Tibial nerve (tissue), 4 donors: Measurements from ENCODE around the gene CYP27C1. TPM values are rescaled to one million over a fixed set of nuclear protein-coding genes. Genes with fewer than 3 reads are reported as not detected.

ENCODE experiments used
- DNase-seq, 2 donors: peaks; one replicate each; pipeline ENCODE4 v3.0.0-alpha.2; 2019; ENCODE audit warnings: low spot score in 2 of 2
- H3K27ac ChIP-seq, 4 donors: fragments of 200-600 bp; sonication (generic) in 3 of 4; one replicate each; pipeline ENCODE4 v1.5.1; 2017 to 2019; ENCODE audit warnings: mild to moderate bottlenecking in 1 of 4
- H3K27me3 ChIP-seq, 2 donors: fragments of 200-600 bp; sonication (generic) in 1 of 2; one replicate each; pipeline versions ENCODE4 v1.5.1 to v1.6.0; 2017 to 2019
- H3K36me3 ChIP-seq, 3 donors: fragments of 200-600 bp; sonication (generic); one replicate each; pipeline ENCODE4 v1.5.1; 2018 to 2019
- H3K4me1 ChIP-seq, 4 donors: fragments of 200-600 bp; sonication (generic) in 3 of 4; one replicate each; pipeline ENCODE4 v1.5.1; 2017 to 2019
- H3K4me3 ChIP-seq, 4 donors: fragments of 200-600 bp; sonication (generic) in 3 of 4; one replicate each; pipeline ENCODE4 v1.5.1; 2017 to 2019; ENCODE audit warnings: mild to moderate bottlenecking in 1 of 4, moderate library complexity in 1 of 4
- H3K9me3 ChIP-seq, 4 donors: fragments of 200-600 bp; sonication (generic) in 3 of 4; one replicate each; pipeline ENCODE4 v1.5.1; 2017 to 2019
- EP300 ChIP-seq, 2 donors: sonication (generic); formaldehyde crosslinking; IDR thresholded peaks; one replicate each; pipeline ENCODE4 v1.6.1; 2017; ENCODE audit warnings: antibody characterized with exemption in 2 of 2, mild to moderate bottlenecking in 1 of 2
- POLR2A ChIP-seq, 2 donors: fragments of 450-650 bp; IDR thresholded peaks; one replicate each; pipeline ENCODE4 v1.6.1; 2017; ENCODE audit warnings: antibody characterized with exemption in 2 of 2, mild to moderate bottlenecking in 2 of 2, moderate library complexity in 2 of 2
- WGBS, 2 donors: methylation state at CpG; one replicate each; pipeline ENCODE4 v1.1.5; 2018; 5-methylcytosine and 5-hydroxymethylcytosine counted together
- total RNA-seq, 4 donors: library from RNA; depleted of rRNA; stranded (reverse); fragments of >200 nt; gene quantifications; one replicate each; pipeline ENCODE4 v1.1.0, GENCODE V29; 2016
- TF ChIP-seq, protein P1 (sequence below), 5 experiments: fragments of 200-600 bp in 3 of 5; fragments of 450-650 bp in 2 of 5; sonication (generic) in 3 of 5; IDR thresholded peaks; one replicate each; pipeline ENCODE4 v1.5.1; 2016 to 2019; ENCODE audit warnings: antibody characterized with exemption in 5 of 5, mild to moderate bottlenecking in 3 of 5, moderate library complexity in 2 of 5

Gene CYP27C1
- total RNA-seq, 4 donors from 2014 or later, result 0.42 to 1.2 (median 0.73) TPM

DNA sequence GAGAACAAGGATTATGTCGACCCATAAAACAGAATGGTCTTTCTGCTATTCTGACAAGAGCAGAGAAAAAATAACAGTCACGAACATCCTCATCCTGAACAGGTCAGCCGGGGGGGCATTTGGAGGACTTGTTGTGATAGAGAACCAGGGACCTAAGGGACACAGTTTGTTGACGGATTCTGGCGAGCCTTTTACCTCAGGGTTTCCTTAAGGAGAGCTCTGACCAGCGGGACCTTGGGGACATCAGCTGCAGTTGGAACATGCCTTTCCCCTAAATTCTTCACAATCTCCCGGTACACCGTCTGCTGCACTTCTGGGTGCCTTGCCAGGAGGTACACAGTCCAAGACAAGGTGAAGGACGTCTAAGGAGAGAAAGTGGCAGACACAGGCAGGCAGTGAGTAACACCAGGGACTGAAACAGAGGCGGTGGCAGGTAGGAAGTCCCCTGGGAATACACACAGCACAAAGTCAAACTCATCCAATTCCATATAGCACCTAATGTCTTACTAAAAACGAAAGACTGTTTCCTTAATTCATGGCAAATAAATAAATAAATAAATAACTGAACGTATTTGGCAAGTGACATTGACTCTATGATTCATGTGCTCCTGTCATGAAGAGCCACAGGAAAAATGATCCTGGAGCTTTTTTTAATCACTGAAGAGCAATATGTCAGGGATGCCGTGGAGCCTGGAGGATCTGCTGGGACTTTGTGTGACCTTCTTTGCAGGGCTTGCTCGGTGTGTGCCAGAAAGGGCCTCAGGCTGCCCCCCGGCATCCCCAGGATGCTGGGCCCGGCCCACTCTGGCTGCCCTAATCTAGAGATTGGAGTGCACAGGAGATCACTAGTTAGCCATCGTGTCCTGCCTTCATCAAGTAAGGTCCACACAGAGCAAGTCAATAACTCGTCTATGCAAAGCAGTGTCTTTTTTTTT is 24.7 kb downstream of the CYP27C1 start:
- Histone ChIP-seq H3K9me3 (peaks cover 0 to 5% (median 0%) of the 10 kb centered on the region in 4 donors), H3K4me1 (peaks cover 0 to 16% (median 4%) of the 10 kb centered on the region in 4 donors), H3K36me3 (no peaks in the 10 kb centered on the region), H3K4me3 (no peak overlapping the region), H3K27ac (no peak overlapping the region), H3K27me3 (no peaks in the 10 kb centered on the region)
- TF ChIP-seq, protein P1, sequence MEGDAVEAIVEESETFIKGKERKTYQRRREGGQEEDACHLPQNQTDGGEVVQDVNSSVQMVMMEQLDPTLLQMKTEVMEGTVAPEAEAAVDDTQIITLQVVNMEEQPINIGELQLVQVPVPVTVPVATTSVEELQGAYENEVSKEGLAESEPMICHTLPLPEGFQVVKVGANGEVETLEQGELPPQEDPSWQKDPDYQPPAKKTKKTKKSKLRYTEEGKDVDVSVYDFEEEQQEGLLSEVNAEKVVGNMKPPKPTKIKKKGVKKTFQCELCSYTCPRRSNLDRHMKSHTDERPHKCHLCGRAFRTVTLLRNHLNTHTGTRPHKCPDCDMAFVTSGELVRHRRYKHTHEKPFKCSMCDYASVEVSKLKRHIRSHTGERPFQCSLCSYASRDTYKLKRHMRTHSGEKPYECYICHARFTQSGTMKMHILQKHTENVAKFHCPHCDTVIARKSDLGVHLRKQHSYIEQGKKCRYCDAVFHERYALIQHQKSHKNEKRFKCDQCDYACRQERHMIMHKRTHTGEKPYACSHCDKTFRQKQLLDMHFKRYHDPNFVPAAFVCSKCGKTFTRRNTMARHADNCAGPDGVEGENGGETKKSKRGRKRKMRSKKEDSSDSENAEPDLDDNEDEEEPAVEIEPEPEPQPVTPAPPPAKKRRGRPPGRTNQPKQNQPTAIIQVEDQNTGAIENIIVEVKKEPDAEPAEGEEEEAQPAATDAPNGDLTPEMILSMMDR (IDR thresholded peaks at IDR 0.05), result no peak
- no peak for TF ChIP-seq EP300 (IDR thresholded peaks at IDR 0.05)
- no peak for TF ChIP-seq POLR2A (IDR thresholded peaks at IDR 0.05)
- 87 to 90% methylated on average over 18 of the region's 18 CpGs for WGBS, 2 donors
- no peak for DNase-seq

DNA sequence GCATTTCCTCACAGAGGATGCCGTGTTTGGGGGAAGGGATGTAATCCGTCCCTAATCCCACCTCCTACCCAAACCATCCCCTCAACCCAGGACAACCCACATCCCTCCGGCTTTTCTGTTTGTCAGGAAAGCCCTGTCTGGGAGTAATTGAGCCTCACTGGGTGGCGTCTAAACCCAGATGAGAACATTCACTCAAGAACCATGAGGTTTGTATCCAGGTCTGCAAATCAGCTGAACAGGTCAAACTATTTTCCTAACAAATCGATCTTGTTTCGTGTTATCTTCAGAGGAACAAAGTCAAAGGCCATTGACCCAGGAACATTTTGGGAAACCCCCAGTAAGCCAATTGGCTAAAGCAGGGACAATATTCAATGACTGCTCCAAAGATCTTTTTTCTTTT is 25.7 kb downstream of the CYP27C1 start:
- TF ChIP-seq EP300 (IDR thresholded peaks at IDR 0.05), result no peak
- TF ChIP-seq POLR2A (IDR thresholded peaks at IDR 0.05), result no peak
- TF ChIP-seq, protein P1 (IDR thresholded peaks at IDR 0.05), result no peak
- no peak for DNase-seq
- WGBS, 2 donors, result 54 to 57% methylated on average over 6 of the region's 6 CpGs
- Histone ChIP-seq H3K4me1 (peaks cover 0 to 16% (median 4%) of the 10 kb centered on the region in 4 donors), H3K27ac (peak overlapping the region in 2 of 4 donors; percentile 5 to 46), H3K9me3 (peaks cover 0 to 5% (median 0%) of the 10 kb centered on the region in 4 donors), H3K36me3 (no peaks in the 10 kb centered on the region), H3K4me3 (no peak overlapping the region), H3K27me3 (no peaks in the 10 kb centered on the region)

GRCh38 chr2:127193967-127194280 is 26.2 kb downstream of the CYP27C1 start:
- Histone ChIP-seq H3K4me3 (no peak overlapping the region), H3K36me3 (no peaks in the 10 kb centered on the region), H3K27ac (peak overlapping the region in 2 of 4 donors; percentile 20 to 46), H3K9me3 (peaks cover 0 to 5% (median 0%) of the 10 kb centered on the region in 4 donors), H3K27me3 (no peaks in the 10 kb centered on the region), H3K4me1 (peaks cover 0 to 16% (median 4%) of the 10 kb centered on the region in 4 donors)
- WGBS, 2 donors, result 23 to 27% methylated on average over 5 of the region's 5 CpGs
- no peak for DNase-seq
- TF ChIP-seq EP300 (IDR thresholded peaks at IDR 0.05) (peak in 1 of 2 donors; percentile 42), POLR2A (IDR thresholded peaks at IDR 0.05) (no peak)

DNA sequence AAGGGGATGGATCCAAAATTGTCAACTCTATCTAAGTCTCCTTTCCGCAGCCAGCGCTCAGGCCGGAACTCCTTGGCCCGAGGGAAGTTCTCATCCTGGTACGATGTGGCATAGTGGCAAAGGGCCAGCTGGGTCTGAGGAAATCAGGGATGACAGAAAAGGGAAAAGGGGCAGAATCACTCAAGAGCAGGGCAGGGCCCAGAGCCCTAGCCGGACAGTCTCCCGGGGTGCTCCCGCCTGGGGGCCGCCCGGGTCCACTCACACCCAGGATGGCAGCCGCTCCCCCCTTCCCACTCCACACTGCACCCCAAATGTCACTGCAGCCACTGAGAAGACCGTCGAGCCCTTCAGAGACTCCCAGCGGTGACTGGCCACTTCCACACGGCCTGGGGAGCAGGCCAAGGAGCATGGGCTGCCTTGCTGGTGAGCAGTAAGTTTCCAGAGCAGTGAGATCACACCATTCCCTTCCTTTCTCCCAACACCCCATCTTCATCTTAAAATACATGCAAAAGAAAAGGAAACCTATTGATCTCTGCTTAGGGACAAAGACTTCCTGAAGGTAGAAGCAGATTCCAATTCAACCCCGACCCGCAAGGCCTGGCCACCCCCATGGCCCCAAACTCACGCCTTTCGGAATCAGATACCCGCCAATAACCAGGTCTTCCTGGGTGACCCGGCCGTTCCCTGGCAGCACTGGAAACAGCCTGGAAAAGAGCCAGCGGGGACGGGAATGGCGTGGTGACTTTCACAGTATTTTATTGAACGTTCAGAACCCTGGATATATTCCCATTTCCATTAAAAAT is 26.7 kb downstream of the CYP27C1 start:
- DNase-seq, result no peak
- H3K4me3 ChIP-seq, result no peak overlapping the region

More for the DNA sequence above, 26.7 kb downstream of the CYP27C1 start:
- H3K36me3 ChIP-seq, result no peaks in the 10 kb centered on the region
- TF ChIP-seq EP300 (IDR thresholded peaks at IDR 0.05), result no peak
- TF ChIP-seq, protein P1 (IDR thresholded peaks at IDR 0.05), result no peak
- TF ChIP-seq POLR2A (IDR thresholded peaks at IDR 0.05), result no peak
- H3K4me1 ChIP-seq, result peaks cover 0 to 16% (median 4%) of the 10 kb centered on the region in 4 donors
- H3K27me3 ChIP-seq, result no peaks in the 10 kb centered on the region
- 54 to 55% methylated on average over 25 to 26 of the region's 26 CpGs for WGBS, 2 donors
- H3K27ac ChIP-seq, result peak overlapping the region in 2 of 4 donors; percentile 20 to 46
- H3K9me3 ChIP-seq, result peaks cover 0 to 5% (median 0%) of the 10 kb centered on the region in 4 donors
